ENCODE measurements around the gene CRHR2. TPM values are rescaled to one million over a fixed set of nuclear protein-coding genes. Genes with fewer than 3 reads are reported as not detected.
A peak's percentile ranks its signal among the peaks of the same experiment; 100 is the strongest.

Gene CRHR2
- total and polyA plus RNA-seq, 2 experiments from 2014 or later: 0.14 to 1.4 TPM

DNA sequence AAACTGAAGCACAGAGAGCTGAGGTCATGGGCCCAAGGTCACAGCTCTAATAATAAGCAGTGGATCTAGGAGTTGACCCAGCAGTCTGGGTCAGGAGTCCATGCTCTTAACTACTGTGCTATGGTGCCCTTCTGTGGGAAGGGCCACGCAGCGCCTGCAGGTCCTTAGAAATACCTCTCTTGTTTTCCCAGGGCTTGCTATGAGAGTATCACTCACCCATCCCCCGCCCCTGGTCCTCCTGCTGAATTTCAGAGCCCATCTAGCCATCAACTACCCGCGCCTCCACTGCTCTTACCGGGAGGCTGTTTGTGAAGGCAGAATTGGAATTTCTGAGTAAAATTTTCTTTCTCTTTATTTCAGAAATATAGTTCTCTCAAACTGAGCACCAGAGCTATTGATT, 27.3 kb upstream of the CRHR2 start:
- Histone ChIP-seq H3K27ac (ENCODE audit: low read depth) (no peak overlapping the region), H3K36me3 (ENCODE audit: insufficient read depth) (no peaks in the 10 kb centered on the region), H3K4me2 (no peak overlapping the region), H3K4me1 (ENCODE audit: insufficient read depth) (no peaks in the 10 kb centered on the region; the same call in 1 of the 2 replicates), H4K20me1 (replicated peaks; ENCODE audit: insufficient read depth) (no peaks in the 10 kb centered on the region), H2AFZ (no peak overlapping the region), H3K4me3 (no peak overlapping the region), H3K27me3 (ENCODE audit: insufficient read depth) (no peaks in the 10 kb centered on the region), H3F3A (replicated peaks; ENCODE audit: low read depth) (no peaks in the 10 kb centered on the region), H3K9me2 (ENCODE audit: insufficient read depth) (no peaks in the 10 kb centered on the region), H3K79me2 (replicated peaks; ENCODE audit: insufficient read depth) (no peaks in the 10 kb centered on the region)
- no peaks in the 10 kb centered on the region for H3K9me3 Mint-ChIP-seq
- DNase-seq (ENCODE audit: low spot score) (peak; percentile 86), ATAC-seq (peak; percentile 91)
- TF ChIP-seq EZH2 (IDR thresholded peaks at IDR 0.05; ENCODE audit: low read depth, unreplicated experiment) (no peak), NANOG (IDR thresholded peaks at IDR 0.05; ENCODE audit: borderline replicate concordance) (no peak), EZH2phosphoT487 (IDR thresholded peaks at IDR 0.05; ENCODE audit: unreplicated experiment) (no peak), STAT1 (IDR thresholded peaks at IDR 0.05; ENCODE audit: unreplicated experiment) (no peak), ZNF462 (CRISPR knock-in tag; IDR thresholded peaks at IDR 0.05) (no peak), CTCF (conservative IDR thresholded peaks at IDR 0.05; ENCODE audit: low read depth in 2 of 2) (no peak), CREB1 (CRISPR knock-in tag; IDR thresholded peaks at IDR 0.05; ENCODE audit: low read depth) (no peak), ZNF331 (CRISPR knock-in tag; IDR thresholded peaks at IDR 0.05; ENCODE audit: low read depth) (no peak), POLR2AphosphoS5 (IDR thresholded peaks at IDR 0.05; ENCODE audit: low read depth) (no peak), ZNF114 (CRISPR knock-in tag; IDR thresholded peaks at IDR 0.05) (no peak), JUNB (IDR thresholded peaks at IDR 0.05; ENCODE audit: unreplicated experiment) (no peak)
- TF ChIP-seq, protein P1, sequence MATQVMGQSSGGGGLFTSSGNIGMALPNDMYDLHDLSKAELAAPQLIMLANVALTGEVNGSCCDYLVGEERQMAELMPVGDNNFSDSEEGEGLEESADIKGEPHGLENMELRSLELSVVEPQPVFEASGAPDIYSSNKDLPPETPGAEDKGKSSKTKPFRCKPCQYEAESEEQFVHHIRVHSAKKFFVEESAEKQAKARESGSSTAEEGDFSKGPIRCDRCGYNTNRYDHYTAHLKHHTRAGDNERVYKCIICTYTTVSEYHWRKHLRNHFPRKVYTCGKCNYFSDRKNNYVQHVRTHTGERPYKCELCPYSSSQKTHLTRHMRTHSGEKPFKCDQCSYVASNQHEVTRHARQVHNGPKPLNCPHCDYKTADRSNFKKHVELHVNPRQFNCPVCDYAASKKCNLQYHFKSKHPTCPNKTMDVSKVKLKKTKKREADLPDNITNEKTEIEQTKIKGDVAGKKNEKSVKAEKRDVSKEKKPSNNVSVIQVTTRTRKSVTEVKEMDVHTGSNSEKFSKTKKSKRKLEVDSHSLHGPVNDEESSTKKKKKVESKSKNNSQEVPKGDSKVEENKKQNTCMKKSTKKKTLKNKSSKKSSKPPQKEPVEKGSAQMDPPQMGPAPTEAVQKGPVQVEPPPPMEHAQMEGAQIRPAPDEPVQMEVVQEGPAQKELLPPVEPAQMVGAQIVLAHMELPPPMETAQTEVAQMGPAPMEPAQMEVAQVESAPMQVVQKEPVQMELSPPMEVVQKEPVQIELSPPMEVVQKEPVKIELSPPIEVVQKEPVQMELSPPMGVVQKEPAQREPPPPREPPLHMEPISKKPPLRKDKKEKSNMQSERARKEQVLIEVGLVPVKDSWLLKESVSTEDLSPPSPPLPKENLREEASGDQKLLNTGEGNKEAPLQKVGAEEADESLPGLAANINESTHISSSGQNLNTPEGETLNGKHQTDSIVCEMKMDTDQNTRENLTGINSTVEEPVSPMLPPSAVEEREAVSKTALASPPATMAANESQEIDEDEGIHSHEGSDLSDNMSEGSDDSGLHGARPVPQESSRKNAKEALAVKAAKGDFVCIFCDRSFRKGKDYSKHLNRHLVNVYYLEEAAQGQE (IDR thresholded peaks at IDR 0.05; ENCODE audit: unreplicated experiment): no peak
- TF ChIP-seq, protein P2, sequence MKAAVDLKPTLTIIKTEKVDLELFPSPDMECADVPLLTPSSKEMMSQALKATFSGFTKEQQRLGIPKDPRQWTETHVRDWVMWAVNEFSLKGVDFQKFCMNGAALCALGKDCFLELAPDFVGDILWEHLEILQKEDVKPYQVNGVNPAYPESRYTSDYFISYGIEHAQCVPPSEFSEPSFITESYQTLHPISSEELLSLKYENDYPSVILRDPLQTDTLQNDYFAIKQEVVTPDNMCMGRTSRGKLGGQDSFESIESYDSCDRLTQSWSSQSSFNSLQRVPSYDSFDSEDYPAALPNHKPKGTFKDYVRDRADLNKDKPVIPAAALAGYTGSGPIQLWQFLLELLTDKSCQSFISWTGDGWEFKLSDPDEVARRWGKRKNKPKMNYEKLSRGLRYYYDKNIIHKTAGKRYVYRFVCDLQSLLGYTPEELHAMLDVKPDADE (IDR thresholded peaks at IDR 0.05): no peak
- H3K4me1 Mint-ChIP-seq: peaks cover 9% of the 10 kb centered on the region
- H3K4me3 Mint-ChIP-seq: no peak overlapping the region
- H3K27ac Mint-ChIP-seq: no peak overlapping the region
- H3K36me3 Mint-ChIP-seq (ENCODE audit: low read depth): no peaks in the 10 kb centered on the region
- peaks cover 7% of the 10 kb centered on the region for H3K27me3 Mint-ChIP-seq (ENCODE audit: insufficient read depth, low read depth, poor library complexity)

All from GM23338 (cell line).